HepG2 (cell line): ENCODE data around the gene SSH3. TPM values are rescaled to one million over a fixed set of nuclear protein-coding genes. Genes with fewer than 3 reads are reported as not detected.
A peak's percentile ranks its signal among the peaks of the same experiment; 100 is the strongest.

ENCODE experiments used
- AGO2 ChIP-seq: fragments of 200-400 bp; formaldehyde crosslinking; optimal IDR thresholded peaks from 2 replicates; pipeline ENCODE3; 2017; ENCODE audit warnings: mild to moderate bottlenecking, low read depth, low read length, moderate library complexity
- CSRNP2 ChIP-seq: sonication (generic); formaldehyde crosslinking; conservative IDR thresholded peaks from 2 replicates; pipeline ENCODE4 v1.8.0; 2022; ENCODE audit warnings: low read depth, missing genetic modification reagents
- GATA4 ChIP-seq: sonication (generic); IDR thresholded peaks from 2 replicates; pipeline ENCODE4 v1.6.1; 2016; ENCODE audit warnings: antibody characterized with exemption, low read depth, borderline replicate concordance
- HDAC1 ChIP-seq: sonication (generic); formaldehyde crosslinking; IDR thresholded peaks from 2 replicates; pipeline ENCODE4 v1.5.1; 2020; ENCODE audit warnings: mild to moderate bottlenecking, missing genetic modification reagents
- HDAC6 ChIP-seq: fragments of 200-600 bp; sonication (generic); IDR thresholded peaks from 2 replicates; pipeline ENCODE4 v1.7.0; 2017; ENCODE audit warnings: mild to moderate bottlenecking, antibody characterized with exemption, low read length, low read depth
- MNT ChIP-seq: fragments of 450-650 bp; IDR thresholded peaks from 2 replicates; pipeline ENCODE4 v1.6.1; 2016
- POLR2G ChIP-seq: fragments of 200-400 bp; formaldehyde crosslinking; IDR thresholded peaks from 2 replicates; pipeline ENCODE4 v1.6.1; 2018; ENCODE audit warnings: mild to moderate bottlenecking, low read depth, low read length, moderate library complexity
- RERE ChIP-seq: IDR thresholded peaks from 2 replicates; pipeline ENCODE4 v1.6.1; 2016; ENCODE audit warnings: low read depth, missing genetic modification reagents, missing compliant biosample characterization
- SP1 ChIP-seq, 2 experiments: fragments of 450-650 bp in 1 of 2; sonication (generic) in 1 of 2; formaldehyde crosslinking in 1 of 2; IDR thresholded peaks; 2 replicates each; pipeline versions ENCODE4 v1.4.0 to v1.6.1; 2016 to 2020; ENCODE audit warnings: missing genetic modification reagents in 1 of 2
- TSC22D2 ChIP-seq: sonication (generic); formaldehyde crosslinking; IDR thresholded peaks from 2 replicates; pipeline ENCODE4 v1.5.1; 2020; ENCODE audit warnings: missing genetic modification reagents, mild to moderate bottlenecking, borderline replicate concordance
- ZBTB25 ChIP-seq: IDR thresholded peaks from 2 replicates; pipeline ENCODE4 v1.6.1; 2018; ENCODE audit warnings: missing genetic modification reagents
- ZFY ChIP-seq: sonication (generic); formaldehyde crosslinking; IDR thresholded peaks from 2 replicates; pipeline ENCODE4 v1.4.0; 2020; ENCODE audit warnings: missing genetic modification reagents
- ZNF160 ChIP-seq: sonication (generic); formaldehyde crosslinking; IDR thresholded peaks from 2 replicates; pipeline ENCODE4 v1.8.0; 2022; ENCODE audit warnings: mild to moderate bottlenecking, inconsistent platforms, missing genetic modification reagents
- ZNF260 ChIP-seq: sonication (generic); formaldehyde crosslinking; IDR thresholded peaks from 2 replicates; pipeline ENCODE4 v1.4.0; 2020; ENCODE audit warnings: missing genetic modification reagents, low read depth, mild to moderate bottlenecking, borderline replicate concordance
- ZNF275 ChIP-seq: sonication (generic); formaldehyde crosslinking; IDR thresholded peaks from 2 replicates; pipeline ENCODE4 v1.8.0; 2022; ENCODE audit warnings: missing genetic modification reagents, mild to moderate bottlenecking, inconsistent platforms, borderline replicate concordance
- ZNF598 ChIP-seq: sonication (generic); formaldehyde crosslinking; IDR thresholded peaks from 2 replicates; pipeline ENCODE4 v1.5.1; 2020; ENCODE audit warnings: mild to moderate bottlenecking, missing genetic modification reagents, borderline replicate concordance
- ZNF614 ChIP-seq: IDR thresholded peaks from 2 replicates; pipeline ENCODE4 v1.6.1; 2018; ENCODE audit warnings: missing biosample characterization, missing genetic modification reagents, inconsistent platforms, borderline replicate concordance
- ZNF83 ChIP-seq: sonication (generic); formaldehyde crosslinking; IDR thresholded peaks from 2 replicates; pipeline ENCODE4 v1.4.0; 2020; ENCODE audit warnings: missing genetic modification reagents, mild to moderate bottlenecking, borderline replicate concordance
- polyA plus RNA-seq, 8 experiments: library from polyadenylated mRNA; depleted of rRNA in 3 of 8; stranded (reverse) in 7 of 8; unstranded in 1 of 8; fragments of >200 nt; fragmentation: Illumina TruSeq in 4 of 8; extraction: Trizol in 4 of 8; gene quantifications; 2 replicates each; pipeline versions ENCODE4 v1.2.1 to v1.2.3, GENCODE V29; 2011 to 2016; ENCODE audit warnings: low read depth in 4 of 8, missing spikeins in 1 of 8, mixed read lengths in 1 of 8; ENCODE audit not compliant: insufficient read depth in 1 of 8
- total RNA-seq, 5 experiments: library from RNA; depleted of rRNA; stranded (reverse); fragments of >200 nt; fragmentation: Illumina TruSeq; extraction: Trizol; gene quantifications; 2 replicates each; pipeline ENCODE4 v1.2.3, GENCODE V29; 2016; ENCODE audit warnings: low read depth in 1 of 5

Gene SSH3
- total and polyA plus RNA-seq, 2 of the 13 experiments (the other 11 are each of a cell fraction or from before 2014, with no cell fraction given), result 12.4 to 18.8 TPM

GRCh38 chr11:67303132-67303834, at the start of gene SSH3 (continued):
- TF ChIP-seq TSC22D2 (CRISPR knock-in tag) (no peak), ZNF83 (CRISPR knock-in tag) (no peak), ZNF598 (CRISPR knock-in tag) (peak; percentile 56; the same call in 1 of the 2 replicates), HDAC6 (no peak), GATA4 (no peak), AGO2 (peak; percentile 94), ZNF160 (CRISPR knock-in tag) (no peak), ZNF260 (CRISPR knock-in tag) (no peak), RERE (CRISPR knock-in tag) (no peak), MNT (no peak), SP1 (IDR thresholded peaks at IDR 0.05) (no peak), SP1 (CRISPR knock-in tag; IDR thresholded peaks at IDR 0.05) (no peak), CSRNP2 (no peak), ZBTB25 (CRISPR knock-in tag) (no peak), HDAC1 (peak; percentile 64), ZFY (CRISPR knock-in tag) (peak; percentile 83), ZNF275 (CRISPR knock-in tag) (peak; percentile 40; the same call in 1 of the 2 replicates), POLR2G (peak; percentile 57), ZNF614 (CRISPR knock-in tag) (no peak)
